ENCODE results near the gene SPNS3. TPM values are rescaled to one million over a fixed set of nuclear protein-coding genes. Genes with fewer than 3 reads are reported as not detected.

SPNS3 gene
- total and polyA plus RNA-seq, 2 donors (not counting 3 experiments of a cell fraction or from before 2014, with no cell fraction given): 0.18 to 0.66 TPM

GRCh38 chr17:4492721-4493561, 59.2 kb downstream of the SPNS3 start:
- Histone ChIP-seq H2AFZ (ENCODE audit: low read depth, low read length) (no peak overlapping the region), H3K27ac (ENCODE audit: insufficient read depth, low read depth, low read length) (no peak overlapping the region), H3K4me2 (ENCODE audit: insufficient read depth, low read length) (no peak overlapping the region), H3K9ac (replicated peaks; ENCODE audit: extremely low read depth, insufficient read depth, low read length) (no peak overlapping the region), H3K4me3 (replicated peaks in 1 of 3; ENCODE audit: insufficient read depth in 1 of 3, low read depth in 1 of 3, low read length in 3 of 3) (no peak overlapping the region), H3K79me2 (ENCODE audit: control insufficient read depth, insufficient read depth, low read length) (no peaks in the 10 kb centered on the region), H4K20me1 (replicated peaks; ENCODE audit: control insufficient read depth, extremely low read depth, insufficient read depth, low read length) (no peaks in the 10 kb centered on the region), H3K9me1 (replicated peaks; ENCODE audit: control insufficient read depth, extremely low read depth, insufficient read depth, low read length) (no peaks in the 10 kb centered on the region), H3K4me1 (ENCODE audit: control insufficient read depth, extremely low read depth, insufficient read depth, low read length) (no peaks in the 10 kb centered on the region), H3K27me3 (ENCODE audit: control insufficient read depth in 2 of 2, insufficient read depth in 2 of 2, low read length in 2 of 2) (no peaks in the 10 kb centered on the region), H3K9me3 (replicated peaks; ENCODE audit: control insufficient read depth, insufficient read depth, low read length) (no peaks in the 10 kb centered on the region), H3K36me3 (ENCODE audit: control insufficient read depth in 2 of 2, extremely low read depth in 1 of 2, insufficient read depth in 2 of 2, low read length in 2 of 2) (peaks cover 0 to 2% of the 10 kb centered on the region in 2 experiments)
- ChIA-PET POLR2A (interaction anchor here (0.7 kb wide), 1 partner anchor 536 kb away, joined by 4 read pairs; no protein-coding TSS in a partner anchor), CTCF (interaction anchor here (0.6 to 0.7 kb wide), 2 partner anchors 39 to 74 kb away, joined by 3 read pairs; no protein-coding TSS in a partner anchor)
- DNase-seq (ENCODE audit: low read depth, low spot score) (peak; percentile 54), FAIRE-seq (peak; percentile 78)
- intact Hi-C loops (cut with micrococcal nuclease): no loop called here
- no TSS peak for BruUV-seq (replicated peaks)
- dilution Hi-C loops (cut with MboI; ENCODE audit: extremely low pct_ligation_motif_present, low sequenced_read_pairs): no loop called here
- TF ChIP-seq GATA2 (IDR thresholded peaks at IDR 0.05; ENCODE audit: insufficient read depth, insufficient read length, low read depth, low read length) (no peak), CTCF (IDR thresholded peaks at IDR 0.05; ENCODE audit: extremely low read depth in 1 of 2, insufficient read depth in 1 of 2, low read depth in 1 of 2, low read length in 2 of 2) (no peak), MAX (IDR thresholded peaks at IDR 0.05; ENCODE audit: insufficient read depth, insufficient read length) (no peak), MYC (IDR thresholded peaks at IDR 0.05; ENCODE audit: low read depth, low read length) (no peak), POLR2AphosphoS5 (IDR thresholded peaks at IDR 0.05; ENCODE audit: insufficient read depth, low read depth, low read length) (no peak), FOS (IDR thresholded peaks at IDR 0.05; ENCODE audit: borderline replicate concordance, insufficient read depth, low read length) (no peak), JUN (IDR thresholded peaks at IDR 0.05; ENCODE audit: borderline replicate concordance, insufficient read depth, insufficient read length, low read depth) (no peak), POLR2A (IDR thresholded peaks at IDR 0.05; ENCODE audit: low read depth, low read length) (no peak), EZH2 (IDR thresholded peaks at IDR 0.05; ENCODE audit: borderline replicate concordance, low read depth, low read length, severe bottlenecking) (no peak)

All from endothelial cell of umbilical vein (primary cell).